ENCODE results near the gene KIF20B.

- TF ChIP-seq CTCF (conservative IDR thresholded peaks at IDR 0.05) (no peak; the same call in 1 of the 2 replicates), EZH2 (IDR thresholded peaks at IDR 0.05; ENCODE audit: low read depth) (no peak)
Observed at GRCh38 chr10:89701242-89702120, at the start of gene KIF20B.
